H1 (cell line): ENCODE measurements around the gene HMCN2. TPM values are rescaled to one million over a fixed set of nuclear protein-coding genes. Genes with fewer than 3 reads are reported as not detected.

Experiments used
- CTCF ChIA-PET: fragments of 300-600 bp; sonication (Branson Sonifier 250); formaldehyde crosslinking; loops from one replicate; lab custom pipeline; 2021; ENCODE audit not compliant: partially characterized antibody; lab: Charles Lee
- POLR2A ChIA-PET: fragments of 300-600 bp; sonication (Branson Sonifier 250); formaldehyde crosslinking; loops from one replicate; lab custom pipeline; 2021; ENCODE audit warnings: inconsistent platforms; ENCODE audit not compliant: partially characterized antibody; lab: Charles Lee
- DNase-seq, 2 experiments: peaks; one replicate each; pipeline versions ENCODE4 v3.0.0 to v3.0.0-alpha.2; 2010 to 2022; ENCODE audit warnings: low spot score in 2 of 2, low read depth in 1 of 2, mixed read lengths in 1 of 2
- FAIRE-seq: peaks from 2 replicates; lab custom pipeline; 2011; peaks lifted over from hg19 to GRCh38; lab: Jason Lieb, UNC
- H2AFZ ChIP-seq: 2 replicates; pipeline ENCODE4 v1.8.1; 2012; ENCODE audit warnings: low read length, inconsistent platforms
- H2AK5ac ChIP-seq: 2 replicates; pipeline ENCODE4 v1.6.1; 2013; ENCODE audit warnings: low read depth, low read length
- H2BK120ac ChIP-seq: replicated peaks from 2 replicates; pipeline ENCODE3; 2013; ENCODE audit warnings: low read depth, low read length, inconsistent platforms
- H2BK12ac ChIP-seq: 2 replicates; pipeline ENCODE4 v1.6.1; 2013; ENCODE audit warnings: low read depth, low read length
- H2BK15ac ChIP-seq: 2 replicates; pipeline ENCODE4 v1.6.1; 2013; ENCODE audit warnings: low read length
- H2BK20ac ChIP-seq: 2 replicates; pipeline ENCODE4 v1.6.1; 2013; ENCODE audit warnings: low read length
- H2BK5ac ChIP-seq: 2 replicates; pipeline ENCODE4 v1.6.1; 2013; ENCODE audit warnings: low read depth, low read length
- H3K14ac ChIP-seq: 2 replicates; pipeline ENCODE4 v1.6.1; 2013; ENCODE audit warnings: inconsistent platforms; ENCODE audit not compliant: insufficient read length
- H3K18ac ChIP-seq: 2 replicates; pipeline ENCODE4 v1.6.1; 2013; ENCODE audit warnings: low read length; ENCODE audit errors: extremely low read depth
- H3K23ac ChIP-seq: 2 replicates; pipeline ENCODE4 v1.6.1; 2013; ENCODE audit warnings: inconsistent platforms; ENCODE audit not compliant: insufficient read length
- H3K23me2 ChIP-seq: 2 replicates; pipeline ENCODE4 v1.6.1; 2013; ENCODE audit warnings: low read depth, low read length
- H3K27ac ChIP-seq: 2 replicates; pipeline ENCODE4 v1.6.1; 2011; ENCODE audit warnings: low read depth, low read length, inconsistent platforms
- H3K27me3 ChIP-seq, 4 experiments: replicated peaks in 1 of 4; 1 replicate in 1 of 4; 2 replicates in 3 of 4; pipeline versions ENCODE4 v1.6.1 to v1.8.1; 2011 to 2013; ENCODE audit warnings: low read length in 3 of 4, mild to moderate bottlenecking in 3 of 4, inconsistent platforms in 2 of 4, mixed read lengths in 2 of 4, moderate library complexity in 1 of 4; ENCODE audit not compliant: control insufficient read depth in 3 of 4, insufficient read depth in 3 of 4; ENCODE audit errors: extremely low read depth in 1 of 4
- H3K36me3 ChIP-seq, 4 experiments: 2 replicates each; pipeline versions ENCODE4 v1.6.1 to v1.8.1; 2011 to 2013; ENCODE audit warnings: mild to moderate bottlenecking in 4 of 4, low read length in 3 of 4, moderate library complexity in 2 of 4, control low read depth in 1 of 4, inconsistent platforms in 1 of 4; ENCODE audit not compliant: insufficient read depth in 4 of 4, control insufficient read depth in 2 of 4
- H3K4ac ChIP-seq: replicated peaks from 2 replicates; pipeline ENCODE3; 2013; ENCODE audit warnings: low read length, low read depth, mixed read lengths, inconsistent platforms; ENCODE audit not compliant: insufficient read length
- H3K4me1 ChIP-seq, 4 experiments: replicated peaks in 1 of 4; 1 replicate in 1 of 4; 2 replicates in 3 of 4; pipeline versions ENCODE4 v1.6.1 to v1.8.1; 2011 to 2013; ENCODE audit warnings: low read length in 3 of 4, inconsistent platforms in 2 of 4, mixed read lengths in 1 of 4; ENCODE audit not compliant: insufficient read depth in 4 of 4, control insufficient read depth in 3 of 4
- H3K4me2 ChIP-seq, 2 experiments: 2 replicates each; pipeline versions ENCODE4 v1.6.1 to v1.8.1; 2011 to 2013; ENCODE audit warnings: low read depth in 2 of 2, low read length in 2 of 2, control low read depth in 1 of 2, inconsistent platforms in 1 of 2, mild to moderate bottlenecking in 1 of 2; ENCODE audit not compliant: insufficient read depth in 1 of 2
- H3K4me3 ChIP-seq, 4 experiments: fragments of 200-600, 300-600 bp in 1 of 4; sonication (generic), shearing (Covaris generic), sonication (Bioruptor Twin) in 1 of 4; 2 replicates each; pipeline versions ENCODE4 v1.5.1 to v1.8.1; 2011 to 2016; ENCODE audit warnings: low read length in 4 of 4, low read depth in 3 of 4, control low read depth in 2 of 4, inconsistent platforms in 2 of 4, mild to moderate bottlenecking in 2 of 4, mixed read lengths in 1 of 4, moderate library complexity in 1 of 4; ENCODE audit not compliant: insufficient read depth in 2 of 4; ENCODE audit errors: extremely low read depth in 1 of 4
- H3K56ac ChIP-seq: replicated peaks from 2 replicates; pipeline ENCODE3; 2013; ENCODE audit warnings: low read depth, mild to moderate bottlenecking, mixed read lengths, low read length, inconsistent platforms; ENCODE audit not compliant: insufficient read length
- H3K79me1 ChIP-seq: 2 replicates; pipeline ENCODE4 v1.6.1; 2013; ENCODE audit warnings: low read depth, low read length, control low read depth
- H3K79me2 ChIP-seq, 2 experiments: 2 replicates each; pipeline versions ENCODE4 v1.6.1 to v1.8.1; 2012 to 2013; ENCODE audit warnings: low read length in 2 of 2, mild to moderate bottlenecking in 2 of 2, inconsistent platforms in 1 of 2; ENCODE audit not compliant: insufficient read depth in 2 of 2, control insufficient read depth in 1 of 2
- H3K9ac ChIP-seq, 4 experiments: replicated peaks in 1 of 4; 1 replicate in 1 of 4; 2 replicates in 3 of 4; pipeline versions ENCODE4 v1.6.1 to v1.8.1; 2011 to 2013; ENCODE audit warnings: low read depth in 3 of 4, low read length in 3 of 4, control low read depth in 2 of 4, mild to moderate bottlenecking in 2 of 4, moderate library complexity in 2 of 4, inconsistent platforms in 1 of 4; ENCODE audit errors: extremely low read depth in 1 of 4
- H3K9me3 ChIP-seq, 2 experiments: 2 replicates each; pipeline versions ENCODE4 v1.6.1 to v1.8.1; 2012 to 2013; ENCODE audit warnings: mild to moderate bottlenecking in 2 of 2, moderate library complexity in 2 of 2, control low read depth in 1 of 2, inconsistent platforms in 1 of 2, low read depth in 1 of 2, low read length in 1 of 2, mixed read lengths in 1 of 2; ENCODE audit not compliant: insufficient read depth in 2 of 2
- H4K20me1 ChIP-seq, 2 experiments: replicated peaks in 1 of 2; 2 replicates each; pipeline versions ENCODE3 to v1.8.1; 2011 to 2013; ENCODE audit warnings: inconsistent platforms in 2 of 2, low read length in 2 of 2, mild to moderate bottlenecking in 1 of 2; ENCODE audit not compliant: insufficient read depth in 2 of 2, control insufficient read depth in 1 of 2
- H4K5ac ChIP-seq: 2 replicates; pipeline ENCODE4 v1.6.1; 2013; ENCODE audit warnings: low read length, low read depth, mixed read lengths, inconsistent platforms; ENCODE audit not compliant: insufficient read length
- H4K8ac ChIP-seq: 2 replicates; pipeline ENCODE4 v1.8.0; 2013; ENCODE audit warnings: mild to moderate bottlenecking, moderate library complexity, low read length, inconsistent platforms; ENCODE audit not compliant: insufficient read depth; ENCODE audit errors: extremely low read depth
- H4K91ac ChIP-seq: replicated peaks from 2 replicates; pipeline ENCODE3; 2013; ENCODE audit warnings: low read length, mixed read lengths, inconsistent platforms; ENCODE audit not compliant: insufficient read length
- CBX5 ChIP-seq: fragments of 300-800, 300-1000 bp; sonication (generic); IDR thresholded peaks from 2 replicates; pipeline ENCODE4 v1.7.1; 2016; ENCODE audit warnings: antibody characterized with exemption, low read length, low read depth
- CHD1 ChIP-seq: IDR thresholded peaks from 2 replicates; pipeline ENCODE4 v1.6.1; 2012; ENCODE audit warnings: low read depth, low read length, improper control_type of control experiment
- CHD2 ChIP-seq: IDR thresholded peaks from 2 replicates; pipeline ENCODE4 v1.6.1; 2012; ENCODE audit warnings: low read length, improper control_type of control experiment
- CREB1 ChIP-seq: IDR thresholded peaks from 2 replicates; pipeline ENCODE4 v1.6.1; 2012; ENCODE audit warnings: inconsistent platforms
- EGR1 ChIP-seq: IDR thresholded peaks from 2 replicates; pipeline ENCODE4 v1.6.1; 2011; ENCODE audit warnings: low read depth, low read length, borderline replicate concordance
- FOSL1 ChIP-seq: IDR thresholded peaks from 2 replicates; pipeline ENCODE4 v1.6.1; 2011; ENCODE audit warnings: mild to moderate bottlenecking, low read depth, low read length, moderate library complexity; ENCODE audit not compliant: insufficient read depth
- JUND ChIP-seq: IDR thresholded peaks from 2 replicates; pipeline ENCODE4 v1.6.1; 2011; ENCODE audit warnings: mild to moderate bottlenecking, improper control_type of control experiment, low read length
- POLR2A ChIP-seq, 2 experiments: IDR thresholded peaks; 1 replicate in 1 of 2; 2 replicates in 1 of 2; pipeline ENCODE4 v1.6.1; 2011; ENCODE audit warnings: low read depth in 2 of 2, low read length in 2 of 2, mild to moderate bottlenecking in 2 of 2; ENCODE audit errors: control extremely low read depth in 1 of 2
- POLR2AphosphoS5 ChIP-seq: IDR thresholded peaks from 2 replicates; pipeline ENCODE4 v1.6.1; 2011; ENCODE audit warnings: low read depth, low read length
- TAF7 ChIP-seq: optimal IDR thresholded peaks from 2 replicates; pipeline ENCODE3; 2011; ENCODE audit warnings: low read depth, mild to moderate bottlenecking, inconsistent platforms, low read length, moderate library complexity, borderline replicate concordance
- WGBS, 2 experiments: shearing (Covaris generic) in 1 of 2; methylation state at CpG; one replicate each; pipeline versions ENCODE4 v1.1.6 to v1.1.7; 2013 to 2015; ENCODE audit warnings: low lambda C conversion rate in 2 of 2, mixed read lengths in 2 of 2, inconsistent platforms in 1 of 2, low coverage in 1 of 2, missing lambda C conversion rate in 1 of 2; ENCODE audit not compliant: insufficient replicate concordance in 2 of 2, insufficient coverage in 1 of 2, insufficient read length in 1 of 2; ENCODE audit errors: extremely low coverage in 1 of 2, missing lambda C conversion rate in 1 of 2; 5-methylcytosine and 5-hydroxymethylcytosine counted together
- polyA plus RNA-seq, 7 experiments: library from polyadenylated mRNA; depleted of rRNA in 3 of 7; stranded (reverse) in 5 of 7; unstranded in 2 of 7; fragments of >200 nt in 5 of 7; fragments of 200-250 nt in 2 of 7; gene quantifications; 1 replicate in 5 of 7; 2 replicates in 1 of 7; 4 replicates in 1 of 7; pipeline versions ENCODE4 v1.2.1 to v1.2.3, GENCODE V29; 2011 to 2013; ENCODE audit warnings: missing spikeins in 2 of 7, mixed read lengths in 2 of 7
- total RNA-seq: library from RNA; stranded (reverse); fragmentation: NEBNext Ultra II Directional; extraction: Animal tissue kit (Norgen Biotek cat#: 25700); gene quantifications from 2 replicates; pipeline ENCODE4 v1.2.1, GENCODE V29; 2021

Gene HMCN2
- total and polyA plus RNA-seq, 2 of the 8 experiments (the other 6 are each of a cell fraction or from before 2014, with no cell fraction given) = 5.0 to 9.1 TPM

DNA sequence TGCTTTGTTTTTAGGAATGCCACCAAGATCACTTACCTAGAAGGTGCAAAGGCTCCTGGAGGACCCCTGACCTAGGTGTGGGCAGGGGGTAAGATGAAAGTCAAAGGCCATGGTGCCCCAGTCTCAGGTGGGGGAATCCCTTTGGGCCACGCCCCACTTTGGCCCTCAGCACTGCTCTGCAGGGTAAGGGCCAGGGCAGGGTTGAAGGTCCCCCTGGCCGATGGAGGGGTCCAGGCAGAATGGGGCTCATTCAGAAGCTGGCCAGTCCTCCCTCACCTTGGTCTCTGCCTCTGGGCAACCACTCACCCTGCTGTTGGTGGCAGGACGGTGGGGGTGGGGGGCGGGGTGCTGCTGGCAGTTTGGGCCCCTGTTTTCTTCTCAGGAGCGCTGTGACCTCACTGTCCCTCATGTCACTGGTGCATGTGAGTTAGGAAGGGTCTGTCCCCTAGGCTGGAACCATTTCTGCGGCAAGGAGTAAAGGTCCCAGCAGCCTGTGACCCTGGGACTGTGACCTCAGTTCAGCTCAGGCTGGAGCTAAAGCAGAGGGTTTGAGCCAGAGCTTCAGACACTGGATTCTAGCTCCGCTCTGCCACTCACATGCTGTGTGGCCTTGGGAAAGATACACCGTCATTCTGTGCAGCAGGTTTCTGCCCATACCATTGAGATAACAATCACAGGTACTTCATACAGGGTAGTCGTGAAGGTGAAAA lies 177.3 kb downstream of the HMCN2 start:
- Histone ChIP-seq H2BK15ac (no peak overlapping the region), H2BK12ac (no peak overlapping the region), H2BK5ac (no peak overlapping the region), H2AFZ (no peak overlapping the region), H3K36me3 (no peaks in the 10 kb centered on the region), H3K9me3 (0 out of 4 replicates have a peak, but pooled peaks cover 0 to 7% of the 10 kb centered on the region in 2 experiments), H2AK5ac (peak overlapping the region; percentile 24; the same call in 1 of the 2 replicates), H3K79me1 (no peaks in the 10 kb centered on the region), H3K14ac (no peak overlapping the region), H3K4me1 (peaks cover 8 to 25% (median 20%) of the 10 kb centered on the region in 4 experiments), H3K79me2 (peaks cover 0 to 11% of the 10 kb centered on the region in 2 experiments; a peak in 1 of 4 replicates), H3K23me2 (peaks cover 8% of the 10 kb centered on the region; the same call in 1 of the 2 replicates), H3K9ac (no peak overlapping the region), H3K4me3 (no peak overlapping the region), H4K5ac (no peak overlapping the region), H3K27ac (no peak overlapping the region), H3K4me2 (no peak overlapping the region), H3K4ac (no peak overlapping the region), H3K23ac (no peak overlapping the region), H2BK20ac (0 out of 2 replicates have a peak overlapping the region, but pooled peaks have one; percentile 48), H4K8ac (no peak overlapping the region), H4K91ac (no peak overlapping the region), H3K56ac (peak overlapping the region; percentile 47), H2BK120ac (no peak overlapping the region), H4K20me1 (no peaks in the 10 kb centered on the region), H3K18ac (no peak overlapping the region), H3K27me3 (peaks cover 0 to 11% (median 7%) of the 10 kb centered on the region in 4 experiments; a peak in 3 of 7 replicates)
- POLR2A ChIA-PET = interaction anchor here (1.2 to 2.2 kb wide), 2 partner anchors 9 to 25 kb away, joined by 3 to 8 read pairs; no protein-coding TSS in a partner anchor
- TF ChIP-seq EGR1 (no peak), JUND (no peak), CREB1 (no peak), CHD1 (no peak), CHD2 (no peak), TAF7 (no peak), POLR2A (IDR thresholded peaks at IDR 0.05; ENCODE audit: control extremely low read depth in 1 of 2, low read depth in 2 of 2, low read length in 2 of 2) (no peak), POLR2AphosphoS5 (no peak), FOSL1 (no peak), CBX5 (no peak)
- no peak for FAIRE-seq
- no peak for DNase-seq
- 92% methylated on average over 9 of the region's 9 CpGs; no CpG with 5 or more reads in 1 of the 2 experiments for WGBS, 2 experiments
- CTCF ChIA-PET = interaction anchor here (0.7 to 1.9 kb wide), 4 partner anchors 9 to 19 kb away, joined by 3 to 8 read pairs (median 3); no protein-coding TSS in a partner anchor
